ENCODE results near the gene CACNA1B.

Gene CACNA1B

GRCh38 chr9:138038244-138038671 lies 160.7 kb downstream of the CACNA1B start:
- Histone ChIP-seq H3K27me3 (replicated peaks; ENCODE audit: insufficient read depth, low read length) (peaks cover 92% of the 10 kb centered on the region), H3K4me3 (ENCODE audit: low read length) (no peak overlapping the region), H3K9me3 (replicated peaks; ENCODE audit: insufficient read depth, low read length) (no peaks in the 10 kb centered on the region), H2AFZ (ENCODE audit: low read length) (no peak overlapping the region), H3K27ac (ENCODE audit: low read length) (no peak overlapping the region), H3K4me1 (ENCODE audit: low read length) (no peaks in the 10 kb centered on the region), H4K20me1 (ENCODE audit: insufficient read depth, low read length) (no peaks in the 10 kb centered on the region), H3K4me2 (ENCODE audit: low read depth, low read length) (no peak overlapping the region), H3K36me3 (replicated peaks; ENCODE audit: insufficient read depth, low read length) (no peaks in the 10 kb centered on the region), H3K9me2 (replicated peaks; ENCODE audit: insufficient read depth, low read length) (no peaks in the 10 kb centered on the region), H3K9ac (ENCODE audit: low read length) (no peak overlapping the region), H3K79me2 (ENCODE audit: low read length) (no peaks in the 10 kb centered on the region), H3F3A (ENCODE audit: insufficient read depth, low read length) (no peaks in the 10 kb centered on the region)
- DNase-seq: no peak
- TF ChIP-seq EZH2 (optimal IDR thresholded peaks at IDR 0.05; ENCODE audit: low read depth, low read length) (no peak), EZH2phosphoT487 (IDR thresholded peaks at IDR 0.05; ENCODE audit: low read length) (no peak), CTCF (IDR thresholded peaks at IDR 0.05; ENCODE audit: low read length) (no peak)

- TF ChIP-seq EZH2phosphoT487 (IDR thresholded peaks at IDR 0.05; ENCODE audit: low read length) (no peak), EZH2 (optimal IDR thresholded peaks at IDR 0.05; ENCODE audit: low read depth, low read length) (no peak), CTCF (IDR thresholded peaks at IDR 0.05; ENCODE audit: low read length) (no peak)
- no peaks in the 10 kb centered on the region for H3K9me3 ChIP-seq (replicated peaks; ENCODE audit: insufficient read depth, low read length)
These were observed 163.2 kb downstream of the CACNA1B start for GRCh38 chr9:138040446-138041430.

GRCh38 chr9:138042146-138042545 lies 164.6 kb downstream of the CACNA1B start:
- Histone ChIP-seq H3K4me3 (ENCODE audit: low read length) (no peak overlapping the region), H3K4me2 (ENCODE audit: low read depth, low read length) (no peak overlapping the region), H3K4me1 (ENCODE audit: low read length) (no peaks in the 10 kb centered on the region), H3K27me3 (replicated peaks; ENCODE audit: insufficient read depth, low read length) (peaks cover 98% of the 10 kb centered on the region), H3F3A (ENCODE audit: insufficient read depth, low read length) (no peaks in the 10 kb centered on the region), H3K9me3 (replicated peaks; ENCODE audit: insufficient read depth, low read length) (no peaks in the 10 kb centered on the region), H3K36me3 (replicated peaks; ENCODE audit: insufficient read depth, low read length) (no peaks in the 10 kb centered on the region), H3K27ac (ENCODE audit: low read length) (no peak overlapping the region), H3K79me2 (ENCODE audit: low read length) (no peaks in the 10 kb centered on the region), H3K9ac (ENCODE audit: low read length) (no peak overlapping the region), H2AFZ (ENCODE audit: low read length) (no peak overlapping the region), H3K9me2 (replicated peaks; ENCODE audit: insufficient read depth, low read length) (no peaks in the 10 kb centered on the region), H4K20me1 (ENCODE audit: insufficient read depth, low read length) (no peaks in the 10 kb centered on the region)
- TF ChIP-seq CTCF (IDR thresholded peaks at IDR 0.05; ENCODE audit: low read length) (no peak), EZH2 (optimal IDR thresholded peaks at IDR 0.05; ENCODE audit: low read depth, low read length) (no peak), EZH2phosphoT487 (IDR thresholded peaks at IDR 0.05; ENCODE audit: low read length) (no peak)
- no peak for DNase-seq

More at GRCh38 chr9:138040446-138041430, 163.2 kb downstream of the CACNA1B start:
- no peak overlapping the region for H3K4me2 ChIP-seq (ENCODE audit: low read depth, low read length)
- no peaks in the 10 kb centered on the region for H3K4me1 ChIP-seq (ENCODE audit: low read length)
- H2AFZ ChIP-seq (ENCODE audit: low read length): no peak overlapping the region
- no peak for DNase-seq
- H3K4me3 ChIP-seq (ENCODE audit: low read length): no peak overlapping the region
- H3K79me2 ChIP-seq (ENCODE audit: low read length): no peaks in the 10 kb centered on the region
- H3K36me3 ChIP-seq (replicated peaks; ENCODE audit: insufficient read depth, low read length): no peaks in the 10 kb centered on the region
- no peaks in the 10 kb centered on the region for H3K9me2 ChIP-seq (replicated peaks; ENCODE audit: insufficient read depth, low read length)
- no peak overlapping the region for H3K27ac ChIP-seq (ENCODE audit: low read length)
- H3K27me3 ChIP-seq (replicated peaks; ENCODE audit: insufficient read depth, low read length): peaks cover 97% of the 10 kb centered on the region
- H4K20me1 ChIP-seq (ENCODE audit: insufficient read depth, low read length): no peaks in the 10 kb centered on the region
- no peaks in the 10 kb centered on the region for H3F3A ChIP-seq (ENCODE audit: insufficient read depth, low read length)
- H3K9ac ChIP-seq (ENCODE audit: low read length): no peak overlapping the region
